Large intestine (tissue), 1 donor: ENCODE measurements around the gene VENTX. TPM values are rescaled to one million over a fixed set of nuclear protein-coding genes. Genes with fewer than 3 reads are reported as not detected.

Experiments used
- polyA plus RNA-seq: library from polyadenylated mRNA; unstranded; fragments of 120-200 nt; gene quantifications from one replicate; pipeline ENCODE4 v1.2.1, GENCODE V29; 2013

Gene VENTX
- polyA plus RNA-seq, 1 donor = 0.22 TPM

Other genes starting within 250 kb of the VENTX start
- gene ADGRA1, start 149.9 kb upstream of the VENTX start, polyA plus RNA-seq = 0.40 TPM
- 18.8 TPM for gene KNDC1, start 77.6 kb upstream of the VENTX start, polyA plus RNA-seq
- not detected for gene UTF1, start 7.6 kb upstream of the VENTX start, polyA plus RNA-seq
- 5.9 TPM for gene ADAM8, start 39.0 kb downstream of the VENTX start, polyA plus RNA-seq
- 53.2 TPM for gene TUBGCP2, start 71.0 kb downstream of the VENTX start, polyA plus RNA-seq
- gene ZNF511, start 71.1 kb downstream of the VENTX start, polyA plus RNA-seq = 20.9 TPM
- 6.8 TPM for gene CALY, start 99.0 kb downstream of the VENTX start, polyA plus RNA-seq
- gene PRAP1, start 109.5 kb downstream of the VENTX start, polyA plus RNA-seq = 306 TPM
- gene FUOM, start 120.2 kb downstream of the VENTX start, polyA plus RNA-seq = 56.9 TPM
- 126 TPM for gene ECHS1, start 135.5 kb downstream of the VENTX start, polyA plus RNA-seq
- gene PAOX, start 141.4 kb downstream of the VENTX start, polyA plus RNA-seq = 9.8 TPM
- 67.5 TPM for gene MTG1, start 156.3 kb downstream of the VENTX start, polyA plus RNA-seq
- 4.9 TPM for gene SPRN, start 186.8 kb downstream of the VENTX start, polyA plus RNA-seq
- 2.3 TPM for gene SCART1, start 216.1 kb downstream of the VENTX start, polyA plus RNA-seq